ENCODE data around the gene MGAT5.

The MGAT5 gene

GRCh38 chr2:134337631-134338030, 83.8 kb downstream of the MGAT5 start:
- no peak for DNase-seq

GRCh38 chr2:134338208-134338607, 84.3 kb downstream of the MGAT5 start:
- DNase-seq, result no peak

GRCh38 chr2:134341476-134341875, 87.6 kb downstream of the MGAT5 start:
- DNase-seq, result no peak

GRCh38 chr2:134344954-134345697, 91.3 kb downstream of the MGAT5 start:
- DNase-seq, result no peak

GRCh38 chr2:134346141-134346540, 92.3 kb downstream of the MGAT5 start:
- DNase-seq, result no peak

- no peak for DNase-seq
These were observed 93.9 kb downstream of the MGAT5 start for GRCh38 chr2:134347756-134348155.

GRCh38 chr2:134348239-134348638, 94.4 kb downstream of the MGAT5 start:
- DNase-seq, result no peak

- no peak for DNase-seq
These were observed 94.9 kb downstream of the MGAT5 start for GRCh38 chr2:134348760-134349159.

GRCh38 chr2:134351016-134351415, 97.1 kb downstream of the MGAT5 start:
- no peak for DNase-seq

GRCh38 chr2:134351899-134352298, 98.0 kb downstream of the MGAT5 start:
- no peak for DNase-seq

GRCh38 chr2:134352844-134353243, 99.0 kb downstream of the MGAT5 start:
- DNase-seq, result no peak

GRCh38 chr2:134354611-134355010, 100.7 kb downstream of the MGAT5 start:
- no peak for DNase-seq

GRCh38 chr2:134357814-134358213, 103.9 kb downstream of the MGAT5 start:
- no peak for DNase-seq

GRCh38 chr2:134359367-134360081, 105.7 kb downstream of the MGAT5 start:
- no peak for DNase-seq

GRCh38 chr2:134360745-134361487, 107.0 kb downstream of the MGAT5 start:
- DNase-seq, result no peak

GRCh38 chr2:134361648-134362047, 107.8 kb downstream of the MGAT5 start:
- no peak for DNase-seq

GRCh38 chr2:134362152-134362668, 108.3 kb downstream of the MGAT5 start:
- DNase-seq, result no peak

- DNase-seq, result no peak
These were observed 108.9 kb downstream of the MGAT5 start for GRCh38 chr2:134362740-134363139.

GRCh38 chr2:134365356-134365755, 111.5 kb downstream of the MGAT5 start:
- no peak for DNase-seq

GRCh38 chr2:134366359-134366758, 112.5 kb downstream of the MGAT5 start:
- no peak for DNase-seq

GRCh38 chr2:134367213-134367612, 113.3 kb downstream of the MGAT5 start:
- DNase-seq, result no peak

- no peak for DNase-seq
These were observed 114.3 kb downstream of the MGAT5 start for GRCh38 chr2:134368009-134368817.
